GM19023 (cell line): ENCODE measurements around the gene TRPM3.
A peak's percentile ranks its signal among the peaks of the same experiment; 100 is the strongest.

Experiments used
- ATAC-seq: cut with Tn5 transposase; IDR thresholded peaks from one replicate; pipeline ENCODE4 v1.9.1; 2021; ENCODE audit warnings: mild to moderate bottlenecking, moderate library complexity; ENCODE audit not compliant: unreplicated experiment

The TRPM3 gene

DNA sequence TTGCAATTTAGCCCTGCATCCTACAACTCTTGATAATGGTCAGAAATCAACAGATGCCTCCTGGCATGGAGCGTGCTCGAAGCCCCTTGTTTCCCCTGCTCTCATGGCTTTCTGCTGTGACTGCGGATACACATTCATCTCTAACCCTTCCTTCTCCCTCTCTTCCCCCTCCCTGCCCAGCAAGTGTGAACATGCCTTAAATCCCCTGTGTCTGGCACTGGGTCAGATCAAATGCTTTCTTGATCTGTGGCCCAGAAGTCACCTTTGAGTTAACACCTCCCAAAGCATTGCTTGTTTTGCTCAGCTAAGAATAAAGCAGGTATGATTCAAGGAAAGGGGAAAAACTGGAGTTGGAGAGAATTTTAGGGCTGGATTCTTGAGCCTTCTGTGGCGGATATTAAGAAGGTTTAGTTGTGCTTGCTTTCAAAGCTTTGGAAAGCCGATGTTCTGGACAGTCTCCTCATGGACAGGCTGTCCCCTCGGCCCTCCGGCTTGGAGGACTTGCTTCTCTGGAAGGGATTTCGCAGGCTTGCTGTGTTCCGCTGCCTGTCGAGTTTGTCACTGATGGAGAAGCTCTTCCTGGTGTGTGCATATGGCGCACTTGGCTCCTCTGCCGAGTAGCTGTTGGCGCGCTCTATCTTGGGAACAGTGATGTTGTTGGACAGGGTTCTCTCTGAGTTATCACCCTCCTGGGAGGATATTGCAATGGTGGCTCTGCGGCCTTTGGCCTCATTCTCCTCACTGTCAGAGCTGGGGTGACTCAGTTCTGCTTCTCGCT lies 585.7 kb downstream of the TRPM3 start:
- no peak for ATAC-seq

DNA sequence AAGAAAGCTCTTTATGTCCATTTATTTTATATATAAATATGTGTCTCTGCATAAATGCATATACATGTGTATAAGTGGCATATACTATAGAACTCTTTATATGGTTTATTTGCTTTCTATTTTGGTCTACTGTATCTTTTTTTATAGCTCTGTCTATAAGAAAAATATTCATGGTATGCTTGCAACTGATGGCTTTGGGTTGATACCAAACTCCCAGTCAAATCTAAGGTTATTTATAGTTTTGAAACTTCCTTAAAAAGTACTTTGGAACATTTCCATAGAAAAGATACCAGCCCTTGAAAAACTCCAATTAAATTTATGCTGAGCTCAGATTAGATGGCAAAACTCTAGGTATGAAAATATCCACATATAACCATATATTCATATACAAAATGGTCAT lies 587.0 kb downstream of the TRPM3 start:
- ATAC-seq: no peak

DNA sequence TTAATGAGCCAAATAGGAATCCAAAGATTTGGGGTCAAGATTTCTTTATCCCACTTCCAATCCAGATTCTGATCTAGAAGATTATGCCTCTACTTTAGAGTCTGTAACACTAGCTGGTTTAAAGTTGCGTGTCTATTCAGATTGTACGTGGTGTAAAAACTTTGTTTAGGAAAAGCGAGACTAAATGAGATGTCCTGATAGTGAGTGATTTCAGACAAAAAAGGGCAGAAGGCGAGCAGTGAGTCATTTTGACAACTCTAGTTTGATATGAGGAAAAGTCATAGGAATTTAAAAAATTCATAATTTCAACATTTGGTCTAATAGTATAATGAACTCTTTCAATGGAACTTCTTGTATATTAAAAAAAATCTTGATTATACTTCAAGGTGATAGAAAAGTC lies 587.4 kb downstream of the TRPM3 start:
- no peak for ATAC-seq

DNA sequence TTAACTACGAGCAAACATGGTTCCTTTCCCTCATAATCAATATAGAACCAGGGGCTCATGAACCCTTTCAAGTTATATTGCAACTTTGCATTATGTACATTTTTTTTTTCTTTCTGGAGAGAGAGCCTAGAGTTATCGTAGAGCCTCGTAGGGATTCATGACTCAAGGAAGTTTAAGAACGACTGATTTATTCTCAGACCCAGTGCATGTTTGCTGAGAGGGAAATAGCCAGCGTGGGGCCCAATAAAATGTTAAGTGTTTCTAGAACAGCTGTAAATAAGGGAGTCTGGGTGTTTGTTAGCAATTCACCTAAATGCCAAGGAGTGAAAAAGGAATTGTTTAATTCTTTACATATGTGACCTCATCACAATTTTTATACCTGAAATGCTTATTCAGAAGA lies 587.9 kb downstream of the TRPM3 start:
- no peak for ATAC-seq

DNA sequence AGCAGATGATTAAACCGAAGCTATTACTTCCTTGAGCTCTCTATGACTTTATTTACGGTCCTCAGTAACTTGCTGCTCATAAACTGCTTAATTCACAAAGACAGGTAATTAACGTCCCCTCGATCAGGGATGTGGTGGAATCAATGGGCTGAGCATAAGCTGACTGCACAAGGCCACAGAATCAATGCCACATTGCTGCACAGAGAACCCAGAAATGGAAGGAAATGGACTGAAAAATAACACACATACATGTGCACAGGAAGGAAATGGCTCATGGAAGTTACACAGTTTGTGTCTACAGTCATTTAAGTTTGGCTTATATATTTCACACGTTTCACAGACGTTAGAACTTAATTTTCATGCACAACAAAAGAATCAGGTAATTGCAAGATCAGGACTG lies 588.7 kb downstream of the TRPM3 start:
- ATAC-seq: no peak

DNA sequence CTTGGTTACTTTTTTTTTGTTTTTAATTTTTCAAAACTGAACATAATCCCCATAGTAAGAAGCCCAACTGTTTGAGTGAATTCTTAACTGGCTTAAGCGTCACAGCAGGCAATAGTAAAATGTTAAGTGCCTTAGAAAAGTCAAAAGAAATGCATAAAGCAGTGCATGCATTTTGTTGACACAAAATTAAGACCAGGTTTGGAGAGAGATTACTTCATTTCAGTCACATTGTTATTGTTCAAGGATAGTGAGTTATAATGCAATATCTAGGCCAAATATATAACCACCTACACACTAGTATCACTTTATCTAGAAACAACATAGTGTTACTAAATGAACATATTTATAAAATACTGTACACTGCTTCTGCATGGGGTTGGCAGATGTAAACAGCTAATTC lies 590.1 kb downstream of the TRPM3 start:
- ATAC-seq: no peak

DNA sequence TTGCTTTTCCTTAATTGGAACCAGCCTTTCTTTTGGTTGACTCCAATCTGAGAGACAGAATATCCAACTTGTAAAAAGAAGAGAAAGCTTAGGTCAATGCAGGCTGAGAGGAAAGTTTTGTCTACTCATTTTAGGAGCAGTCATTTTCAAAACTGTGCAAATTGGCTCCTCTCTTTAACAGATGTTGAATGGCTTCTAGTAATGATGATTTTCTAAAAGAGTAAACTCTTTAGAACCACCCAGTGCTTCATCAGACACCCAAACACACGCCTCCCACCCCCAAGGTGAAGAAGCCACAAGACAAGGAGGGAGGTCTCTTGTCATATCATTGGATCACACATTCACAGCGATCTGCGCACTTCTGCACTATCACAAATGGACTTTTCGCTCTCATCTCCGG lies 590.7 kb downstream of the TRPM3 start:
- no peak for ATAC-seq

DNA sequence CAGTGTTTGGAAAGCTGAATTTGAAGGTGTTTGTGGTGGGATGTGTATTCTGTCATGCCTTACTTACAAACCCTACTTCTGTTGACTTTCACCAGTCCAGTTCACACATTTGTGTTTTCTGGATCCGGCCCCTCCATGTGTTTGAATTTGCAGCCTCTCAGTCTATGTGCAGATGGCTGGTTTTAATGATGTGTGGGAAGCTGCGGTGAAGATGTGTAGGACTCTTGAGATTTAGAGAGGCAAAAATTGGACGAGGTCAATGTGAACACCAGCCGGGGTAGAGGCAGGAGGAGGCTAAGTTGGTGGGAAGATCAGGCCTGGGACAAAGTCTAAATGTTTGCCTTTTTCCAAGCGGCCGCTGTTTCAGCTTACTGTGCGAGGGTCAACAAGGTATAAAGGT lies 591.6 kb downstream of the TRPM3 start:
- no peak for ATAC-seq

DNA sequence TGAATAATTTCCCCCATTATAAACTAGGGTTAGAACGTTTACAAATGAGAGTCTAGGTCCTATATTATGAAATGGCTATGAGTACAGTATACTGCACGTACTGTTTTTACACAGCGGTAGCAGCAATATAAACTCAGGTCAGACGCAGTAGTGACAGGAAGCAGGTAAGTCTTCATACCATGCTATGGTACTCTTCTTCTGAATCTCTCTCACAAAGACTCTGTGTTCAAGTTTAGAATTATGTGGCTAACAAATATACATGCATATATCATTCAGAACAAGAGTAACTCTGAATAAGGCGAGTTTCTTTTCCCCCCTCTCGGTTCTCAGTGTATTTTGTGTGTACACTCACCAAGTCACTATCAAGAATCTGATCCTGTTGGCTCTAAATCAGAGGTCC lies 592.0 kb downstream of the TRPM3 start:
- ATAC-seq: no peak

DNA sequence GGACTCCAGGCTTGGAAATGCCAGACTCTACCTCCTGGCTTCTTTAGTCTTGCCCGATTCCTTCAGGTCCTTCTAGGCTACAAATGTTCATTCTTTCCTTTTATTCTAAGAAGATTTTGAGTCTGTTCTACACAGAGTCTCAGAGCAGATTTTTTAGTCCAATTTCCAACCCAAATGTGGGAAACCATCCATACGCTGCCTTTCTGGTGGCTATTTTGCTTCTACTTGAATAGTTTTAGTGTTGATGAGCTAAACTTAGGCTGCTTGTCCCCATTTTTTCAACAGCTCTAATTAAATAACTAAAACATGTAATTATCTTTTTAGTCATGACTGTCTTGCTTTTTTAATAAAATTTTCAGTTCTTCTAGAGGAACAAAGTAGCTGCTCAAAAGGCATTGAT lies 594.5 kb downstream of the TRPM3 start:
- ATAC-seq: no peak

DNA sequence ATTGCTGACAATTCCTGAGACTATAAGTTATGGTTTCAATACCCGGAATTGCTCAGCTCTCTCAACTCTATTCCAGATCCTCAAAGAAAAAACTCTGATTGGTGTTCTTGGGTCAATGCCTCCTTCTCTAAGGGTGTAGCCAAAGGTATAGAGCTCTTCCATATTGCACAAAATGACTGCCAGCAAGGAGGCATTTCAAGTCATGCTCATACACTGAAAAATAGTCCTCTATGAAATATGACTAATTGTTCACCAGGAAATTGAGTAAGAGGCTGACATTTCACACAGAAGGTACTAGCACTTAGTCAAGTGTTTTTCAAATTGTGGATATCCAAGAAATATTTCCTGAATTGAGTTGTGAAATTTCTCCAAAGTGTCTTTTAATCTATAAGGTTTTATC lies 595.9 kb downstream of the TRPM3 start:
- no peak for ATAC-seq

DNA sequence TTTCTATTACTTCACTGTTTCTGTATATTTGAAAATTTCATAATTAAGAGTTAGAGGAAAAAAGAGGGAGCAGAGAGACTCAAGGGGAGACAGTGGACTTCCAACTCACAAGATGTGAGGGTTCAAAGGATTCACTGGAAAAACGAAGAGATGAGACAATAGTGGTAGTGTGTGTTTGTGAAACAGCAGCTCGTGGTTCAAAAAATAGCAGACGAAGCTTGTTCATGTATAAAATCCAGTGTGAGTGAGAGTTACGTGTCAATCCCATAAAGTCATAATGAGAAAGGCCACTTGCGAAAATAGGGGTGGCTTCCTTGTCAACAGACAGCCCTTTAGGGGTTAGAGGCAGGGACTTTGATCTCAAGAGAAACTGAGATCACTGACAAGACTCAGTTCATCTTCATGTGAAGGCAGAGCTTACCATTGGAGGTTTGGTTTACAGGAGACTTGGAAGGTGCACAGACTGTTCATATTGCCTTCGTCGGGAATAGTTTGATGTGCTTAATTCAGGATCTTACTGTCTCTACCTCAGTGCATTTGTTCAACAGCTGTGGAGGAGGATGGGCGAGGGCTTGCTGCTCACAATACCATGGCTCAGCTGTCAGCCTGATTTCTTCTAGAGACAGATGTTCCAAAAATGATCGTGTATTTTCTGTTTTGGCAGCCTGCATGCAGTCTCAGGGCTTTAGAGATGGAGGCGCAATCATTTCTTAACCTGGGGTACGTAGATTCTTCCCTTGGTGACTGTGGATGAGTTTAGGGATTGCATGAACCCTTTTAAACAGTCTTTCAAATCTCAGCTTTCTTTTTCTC lies 601.3 kb downstream of the TRPM3 start:
- ATAC-seq: peak; percentile 85

DNA sequence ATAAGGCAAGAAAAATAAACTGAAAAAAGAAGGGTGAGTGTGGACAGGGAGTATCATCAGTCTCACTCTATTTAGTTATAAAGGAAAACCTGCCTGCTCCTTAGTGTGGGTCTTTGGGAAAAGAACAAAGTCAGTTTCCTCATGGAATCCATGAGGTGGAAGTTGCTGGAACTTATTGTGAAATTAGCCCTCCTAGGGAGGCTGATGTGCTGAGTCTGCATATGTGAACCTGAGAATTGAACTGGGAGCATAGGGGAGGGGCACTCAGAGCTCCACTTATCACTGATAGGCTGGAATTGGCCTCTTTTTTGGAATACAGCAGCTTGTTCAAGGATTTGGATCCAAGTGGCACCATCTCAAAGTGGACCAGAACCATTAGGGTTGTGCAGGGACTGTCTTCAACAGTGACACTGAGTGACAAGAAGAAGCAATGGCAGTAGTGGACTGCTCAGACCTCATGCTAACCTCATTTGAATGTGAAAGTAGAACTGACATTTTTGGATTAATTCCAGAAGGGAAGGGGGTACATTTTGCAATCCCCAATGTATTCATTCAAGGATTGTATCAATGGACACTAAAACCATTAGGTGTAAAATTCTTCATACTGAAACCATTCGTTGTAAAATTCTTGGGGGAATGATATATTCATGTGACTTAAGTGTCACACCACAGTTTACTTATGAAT lies 603.4 kb downstream of the TRPM3 start:
- ATAC-seq: no peak

DNA sequence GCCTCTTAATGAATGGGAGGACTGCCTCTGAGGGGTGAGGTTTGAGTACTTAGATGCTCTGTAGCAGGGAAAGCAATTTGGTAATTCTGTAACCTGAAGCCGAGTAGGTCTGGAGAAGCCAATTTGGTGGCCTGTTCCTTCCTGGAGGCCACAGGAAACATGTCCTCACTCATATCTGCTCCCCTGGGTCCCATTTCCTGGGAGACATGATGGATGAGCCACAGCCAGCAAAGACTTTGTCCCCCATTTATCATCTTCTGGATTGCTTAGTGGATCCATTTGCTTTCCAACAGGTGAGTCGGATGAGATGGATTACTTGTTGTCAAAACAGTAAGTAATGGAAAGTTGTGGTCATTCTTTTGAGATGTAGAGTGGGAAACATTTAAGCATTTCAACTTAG lies 607.1 kb downstream of the TRPM3 start:
- ATAC-seq: no peak

DNA sequence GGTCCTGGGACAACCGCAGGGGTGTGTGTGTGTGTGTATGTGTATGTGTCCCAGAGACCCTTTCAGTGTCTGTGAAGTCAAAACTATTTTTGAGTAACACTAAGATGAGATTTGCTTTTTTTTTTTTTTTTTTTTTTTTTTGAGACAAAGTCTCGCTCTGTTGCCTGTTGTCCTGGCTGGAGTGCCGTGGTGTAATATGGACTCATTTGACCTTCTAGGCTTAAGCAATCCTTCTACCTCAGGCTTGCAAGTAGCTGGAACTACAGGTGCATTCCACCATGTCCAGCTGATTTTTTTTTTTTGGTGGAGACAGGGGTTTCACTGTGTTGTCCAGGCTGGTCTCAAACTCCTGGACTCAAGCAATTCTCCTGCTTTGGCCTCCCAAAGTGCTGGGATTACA lies 609.6 kb downstream of the TRPM3 start:
- ATAC-seq: no peak

DNA sequence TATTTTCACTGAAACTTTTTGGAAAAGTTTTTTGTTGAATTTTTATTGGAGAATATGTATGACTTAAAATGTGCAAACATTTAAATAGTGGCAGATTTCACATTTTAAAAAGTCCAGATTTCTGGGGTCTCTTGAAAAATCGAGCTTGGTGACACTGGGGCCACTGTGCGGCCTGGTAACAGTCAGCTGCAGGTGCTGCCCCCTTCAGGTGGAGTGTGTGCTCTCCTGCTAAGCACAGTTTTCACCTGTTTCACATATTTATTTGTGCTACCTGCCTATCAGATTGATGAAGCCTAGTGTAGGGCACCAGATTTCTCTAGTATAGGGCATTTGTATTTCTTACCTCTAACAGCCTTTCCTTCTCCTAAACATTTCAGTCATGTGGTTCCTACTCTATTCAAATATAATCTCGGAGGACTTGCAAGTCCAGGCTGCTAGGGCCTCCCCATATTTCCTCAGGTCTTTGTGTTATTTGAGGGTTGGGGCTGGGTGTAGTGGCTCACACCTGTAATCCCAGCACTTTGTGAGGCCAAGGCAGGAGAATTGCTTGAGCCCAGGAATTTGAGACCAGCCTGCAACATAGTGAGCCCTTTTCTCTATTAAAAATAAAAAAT lies 611.2 kb downstream of the TRPM3 start:
- ATAC-seq: no peak

DNA sequence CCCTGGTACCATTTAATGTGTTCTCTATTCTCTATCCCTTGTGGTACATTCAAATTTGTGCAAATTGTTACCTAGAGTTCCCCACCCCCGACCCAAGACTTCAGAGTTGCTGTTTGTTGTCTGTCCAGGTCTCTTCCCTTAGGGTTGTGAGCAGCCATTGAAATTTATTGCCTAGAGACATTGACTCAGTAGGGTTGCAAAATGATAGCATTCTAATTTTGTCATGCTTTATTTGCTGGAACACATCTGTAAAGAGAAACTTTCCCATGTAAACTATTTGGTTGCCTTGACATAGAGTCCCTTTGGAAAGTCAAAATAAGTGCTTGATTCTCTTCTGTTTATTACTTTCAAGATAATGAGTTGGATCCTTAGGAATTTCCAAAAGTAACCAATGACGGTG lies 615.3 kb downstream of the TRPM3 start:
- no peak for ATAC-seq

DNA sequence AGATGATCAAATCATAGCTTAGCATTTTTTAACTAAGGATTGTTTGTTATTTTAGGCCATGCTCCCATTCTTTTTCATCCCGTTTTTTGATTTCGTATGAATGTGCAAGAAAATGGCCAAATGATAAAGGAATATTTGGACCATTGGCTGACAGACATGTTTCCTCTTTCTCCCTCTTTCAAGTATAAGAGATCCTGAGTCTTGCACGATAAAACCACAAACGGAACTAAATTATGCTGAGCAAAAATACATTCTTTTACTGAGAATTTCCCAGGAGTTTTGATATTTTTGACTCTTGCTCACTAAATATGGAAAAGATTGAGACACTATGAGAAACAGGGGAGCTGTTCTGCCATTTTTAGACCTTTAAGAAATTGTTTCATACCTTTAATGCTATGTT lies 616.6 kb downstream of the TRPM3 start:
- no peak for ATAC-seq

DNA sequence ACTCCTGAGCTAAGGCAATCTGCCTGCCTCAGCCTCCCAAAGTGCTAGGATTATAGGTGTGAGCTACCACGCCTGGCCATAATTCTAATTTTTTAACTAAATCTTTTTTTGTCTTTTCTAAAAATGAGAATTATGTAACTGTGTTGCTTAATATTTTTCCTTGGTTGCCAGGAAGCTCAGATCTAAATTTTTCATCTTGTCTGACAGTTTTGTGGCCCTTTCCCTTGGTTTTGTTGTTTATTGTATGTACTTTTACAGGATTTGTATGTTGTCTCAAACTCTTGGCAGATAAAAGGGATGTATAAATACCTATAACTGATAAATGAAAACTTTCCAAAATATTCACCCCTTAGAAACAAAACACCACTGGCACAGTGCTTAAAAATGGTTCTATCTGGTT lies 618.7 kb downstream of the TRPM3 start:
- no peak for ATAC-seq

DNA sequence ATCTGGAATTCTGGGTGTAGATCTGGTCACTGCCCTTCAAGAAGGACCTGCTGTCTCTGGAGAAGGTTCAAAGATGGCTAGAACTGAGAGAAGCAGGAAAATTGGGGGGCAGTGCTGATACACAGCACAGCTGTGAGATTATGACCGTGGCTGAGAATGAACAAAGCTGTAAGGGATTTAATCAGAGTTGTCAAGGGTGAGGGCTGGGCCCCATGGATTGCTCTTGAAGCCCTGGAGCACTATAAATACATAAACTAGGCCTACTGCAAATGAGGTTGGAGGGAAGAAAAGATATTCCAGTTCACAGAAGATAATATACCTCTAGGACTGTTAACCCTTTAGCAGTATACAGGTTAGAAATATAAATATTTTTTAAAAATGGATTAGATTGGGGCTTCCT lies 620.6 kb downstream of the TRPM3 start:
- no peak for ATAC-seq

DNA sequence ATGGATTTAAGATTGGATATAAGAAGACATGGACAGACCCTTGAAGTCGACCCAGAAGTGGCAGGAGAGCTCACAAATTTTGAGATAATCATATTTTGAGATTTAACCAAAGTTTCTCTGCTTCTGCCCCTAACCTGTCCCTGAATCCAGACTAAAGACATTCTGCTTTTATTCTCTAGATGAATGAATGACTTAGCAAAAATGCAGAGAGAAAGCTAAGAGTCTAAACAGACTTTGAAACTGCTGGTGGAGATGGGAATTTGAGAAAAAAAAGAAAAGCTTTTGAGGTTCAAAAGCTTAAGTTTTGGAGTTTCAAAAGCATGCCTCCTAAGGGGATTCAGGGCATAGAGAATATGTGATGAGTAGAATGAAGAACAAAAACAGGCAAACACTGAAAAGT lies 621.8 kb downstream of the TRPM3 start:
- no peak for ATAC-seq

DNA sequence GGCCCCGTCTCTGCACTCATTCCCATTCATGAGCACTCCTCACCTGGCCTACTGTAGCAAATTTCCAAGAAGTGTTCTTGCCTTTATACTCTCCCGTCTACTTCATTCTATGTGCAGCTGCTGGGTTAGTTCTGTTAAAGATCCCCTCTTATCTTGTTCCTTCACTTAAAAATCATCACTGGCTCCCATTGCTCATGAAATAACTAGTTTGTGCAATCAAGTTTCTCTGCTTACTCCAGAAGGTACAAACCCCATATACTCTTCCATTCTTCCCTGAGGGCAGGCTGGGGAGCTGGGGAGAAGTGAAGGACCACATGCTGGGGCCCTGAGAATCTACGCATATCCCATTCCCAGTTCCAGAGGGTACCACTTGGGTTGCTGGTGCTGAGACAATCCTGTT lies 622.6 kb downstream of the TRPM3 start:
- no peak for ATAC-seq
